B cell (primary cell): ENCODE measurements around the gene SUSD2. TPM values are rescaled to one million over a fixed set of nuclear protein-coding genes. Genes with fewer than 3 reads are reported as not detected.

ENCODE experiments used
- ATAC-seq: fragments of 200-7000 bp; cut with Tn5 transposase; one replicate; pipeline ENCODE4 v1.10.0; 2021; ENCODE audit warnings: low read depth, mild to moderate bottlenecking, moderate number of reproducible peaks, moderate library complexity
- CTCF ChIA-PET: fragments of 350-600 bp; sonication (Branson Sonifier 250); formaldehyde crosslinking; loops from one replicate; lab custom pipeline; 2021; ENCODE audit warnings: antibody characterized with exemption, inconsistent platforms; lab: Charles Lee
- POLR2A ChIA-PET: fragments of 350-600 bp; sonication (Branson Sonifier 250); formaldehyde crosslinking; loops from one replicate; lab custom pipeline; 2021; ENCODE audit warnings: antibody characterized with exemption; lab: Charles Lee
- DNase-seq: peaks from one replicate; pipeline ENCODE4 v3.0.0; 2013
- H2AFZ ChIP-seq: 2 replicates; pipeline ENCODE4 v1.6.1; 2012; ENCODE audit warnings: mild to moderate bottlenecking, low read depth, low read length; ENCODE audit not compliant: insufficient read depth, poor library complexity, severe bottlenecking
- H3K27ac ChIP-seq, 2 donors: 1 replicate in 1 of 2; 2 replicates in 1 of 2; pipeline ENCODE4 v1.5.1; 2012 to 2013; ENCODE audit warnings: low read length in 2 of 2, mild to moderate bottlenecking in 2 of 2, moderate library complexity in 1 of 2
- H3K27me3 ChIP-seq, 4 experiments: fragments of 200-600 bp in 1 of 4; sonication (generic) in 1 of 4; replicated peaks in 1 of 4; 1 replicate in 2 of 4; 2 replicates in 2 of 4; pipeline versions ENCODE4 v1.6.1 to v1.7.0; 2013 to 2016; ENCODE audit warnings: low read length in 3 of 4, mild to moderate bottlenecking in 2 of 4, mixed read lengths in 1 of 4, moderate library complexity in 1 of 4; ENCODE audit not compliant: insufficient read depth in 4 of 4, control insufficient read depth in 3 of 4; ENCODE audit errors: control extremely low read depth in 1 of 4
- H3K36me3 ChIP-seq, 2 experiments: replicated peaks in 1 of 2; 1 replicate in 1 of 2; 2 replicates in 1 of 2; pipeline versions ENCODE4 v1.6.1 to v1.7.1; 2013; ENCODE audit warnings: low read length in 1 of 2; ENCODE audit not compliant: insufficient read depth in 2 of 2, control insufficient read depth in 1 of 2; ENCODE audit errors: control extremely low read depth in 1 of 2, extremely low read depth in 1 of 2
- H3K4me1 ChIP-seq, 2 donors: fragments of 200-600 bp in 1 of 2; sonication (generic) in 1 of 2; 1 replicate in 1 of 2; 2 replicates in 1 of 2; pipeline versions ENCODE4 v1.5.1 to v1.6.1; 2013 to 2017; ENCODE audit warnings: low read length in 2 of 2; ENCODE audit not compliant: control insufficient read depth in 2 of 2, insufficient read depth in 2 of 2
- H3K4me2 ChIP-seq: replicated peaks from 2 replicates; pipeline ENCODE3; 2012; ENCODE audit warnings: mild to moderate bottlenecking, low read depth, low read length; ENCODE audit not compliant: poor library complexity, severe bottlenecking
- H3K4me3 ChIP-seq, 5 experiments: fragments of 200-600 bp in 1 of 5; sonication (generic) in 1 of 5; 1 replicate in 3 of 5; 2 replicates in 2 of 5; pipeline versions ENCODE4 v1.5.1 to v1.7.0; 2011 to 2016; ENCODE audit warnings: low read length in 4 of 5, mild to moderate bottlenecking in 4 of 5, low read depth in 2 of 5, control low read depth in 1 of 5, moderate library complexity in 1 of 5; ENCODE audit not compliant: insufficient read depth in 1 of 5; ENCODE audit errors: control extremely low read depth in 1 of 5, extremely low read depth in 1 of 5
- H3K79me2 ChIP-seq: fragments of 200-600 bp; sonication (generic); one replicate; pipeline ENCODE4 v1.6.0; 2016; ENCODE audit warnings: low read length; ENCODE audit not compliant: control insufficient read depth, insufficient read depth
- H3K9ac ChIP-seq: fragments of 200-600 bp; sonication (generic); 2 replicates; pipeline ENCODE4 v1.6.1; 2017; ENCODE audit warnings: mild to moderate bottlenecking, low read length, moderate library complexity
- H3K9me3 ChIP-seq, 3 donors: one replicate each; pipeline versions ENCODE4 v1.6.1 to v1.7.1; 2013; ENCODE audit warnings: low read length in 2 of 3; ENCODE audit not compliant: control insufficient read depth in 2 of 3, insufficient read depth in 1 of 3; ENCODE audit errors: control extremely low read depth in 1 of 3
- H4K20me1 ChIP-seq: 2 replicates; pipeline ENCODE4 v1.6.0; 2012; ENCODE audit warnings: mild to moderate bottlenecking, low read length; ENCODE audit not compliant: insufficient read depth, control insufficient read depth, poor library complexity, severe bottlenecking
- H3K27ac Mint-ChIP-seq: one replicate; pipeline ENCODE4 v1.8.0; 2021; ENCODE audit warnings: mixed read lengths
- H3K27me3 Mint-ChIP-seq: one replicate; pipeline ENCODE4 v1.8.0; 2021; ENCODE audit warnings: mixed read lengths
- H3K4me1 Mint-ChIP-seq: one replicate; pipeline ENCODE4 v1.8.0; 2021; ENCODE audit warnings: mixed read lengths
- H3K4me3 Mint-ChIP-seq: one replicate; pipeline ENCODE4 v1.8.0; 2021; ENCODE audit warnings: mixed read lengths
- H3K9me3 Mint-ChIP-seq: one replicate; pipeline ENCODE4 v1.8.0; 2022; ENCODE audit warnings: mixed read lengths; ENCODE audit not compliant: insufficient read depth
- EZH2 ChIP-seq: IDR thresholded peaks from 2 replicates; pipeline ENCODE4 v1.6.1; 2012; ENCODE audit warnings: borderline replicate concordance, low read depth, mild to moderate bottlenecking, moderate library complexity, low read length; ENCODE audit not compliant: insufficient read depth, poor library complexity, severe bottlenecking
- WGBS: methylation state at CpG from one replicate; pipeline ENCODE4 v1.1.5; 2013; ENCODE audit warnings: missing lambda C conversion rate; ENCODE audit not compliant: insufficient coverage; 5-methylcytosine and 5-hydroxymethylcytosine counted together
- intact Hi-C: fragments of 100-400 bp; cut with micrococcal nuclease; formaldehyde crosslinking; loops from one replicate; pipeline ENCODE4 v1.10.0; 2022
- polyA plus RNA-seq: library from polyadenylated mRNA; depleted of rRNA; stranded (reverse); fragments of >200 nt; gene quantifications from 2 replicates; pipeline ENCODE4 v1.2.3, GENCODE V29; 2012
- total RNA-seq, 2 donors: library from RNA; stranded (reverse); fragments of 120-200 nt in 1 of 2; gene quantifications; 1 replicate in 1 of 2; 2 replicates in 1 of 2; pipeline versions ENCODE4 v1.2.3 to v1.2.4, GENCODE V29; 2013 to 2022
- TF ChIP-seq, protein P1 (sequence below): fragments of 200-600 bp; IDR thresholded peaks from one replicate; pipeline ENCODE4 v1.8.0; 2022; ENCODE audit warnings: antibody characterized with exemption, mild to moderate bottlenecking

Gene SUSD2
- total and polyA plus RNA-seq, 2 donors (not counting 1 experiment from before 2014, with no cell fraction given), result 0.30 to 0.48 TPM

DNA sequence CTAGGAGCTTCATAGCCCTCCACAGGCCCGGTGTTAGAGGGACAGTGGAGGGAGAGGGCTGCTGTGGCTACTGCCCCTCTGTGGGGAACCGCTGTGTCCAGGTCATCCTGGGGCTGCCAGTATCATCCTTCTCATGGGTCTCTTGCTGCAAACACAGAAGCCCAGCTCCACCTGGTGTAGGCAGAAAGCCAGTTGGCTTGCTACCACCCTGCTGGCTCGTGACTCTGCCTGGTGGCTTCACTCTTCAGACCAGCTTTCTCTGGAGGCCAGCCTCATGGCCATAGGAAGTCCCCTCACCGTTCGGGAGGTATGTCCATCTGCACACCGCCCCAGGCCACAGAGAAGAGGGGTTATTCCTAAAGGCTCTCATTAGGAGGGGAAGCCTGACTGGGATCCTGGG, 19.4 kb upstream of the SUSD2 start:
- WGBS, result 97% methylated on average over 6 of the region's 6 CpGs
- H3K9ac ChIP-seq, result no peak overlapping the region
- ChIA-PET POLR2A (no interaction called here), CTCF (interaction anchor here (2.5 kb wide), 1 partner anchor 13 kb away, joined by 8 read pairs; no protein-coding TSS in a partner anchor)
- no peaks in the 10 kb centered on the region for H3K9me3 Mint-ChIP-seq
- H3K4me3 Mint-ChIP-seq, result no peak overlapping the region
- no peaks in the 10 kb centered on the region for H3K27me3 Mint-ChIP-seq
- no peaks in the 10 kb centered on the region for H3K9me3 ChIP-seq
- peaks cover 38% of the 10 kb centered on the region for H3K4me1 Mint-ChIP-seq
- H3K79me2 ChIP-seq, result peaks cover 87% of the 10 kb centered on the region
- H4K20me1 ChIP-seq, result peaks cover 86% of the 10 kb centered on the region
- peaks cover 25 to 42% of the 10 kb centered on the region in 2 donors for H3K4me1 ChIP-seq
- H3K36me3 ChIP-seq, result peaks cover 0 to 86% of the 10 kb centered on the region in 2 experiments
- no peak overlapping the region for H3K27ac Mint-ChIP-seq
- H3K27me3 ChIP-seq, result no peaks in the 10 kb centered on the region
- TF ChIP-seq, protein P1, sequence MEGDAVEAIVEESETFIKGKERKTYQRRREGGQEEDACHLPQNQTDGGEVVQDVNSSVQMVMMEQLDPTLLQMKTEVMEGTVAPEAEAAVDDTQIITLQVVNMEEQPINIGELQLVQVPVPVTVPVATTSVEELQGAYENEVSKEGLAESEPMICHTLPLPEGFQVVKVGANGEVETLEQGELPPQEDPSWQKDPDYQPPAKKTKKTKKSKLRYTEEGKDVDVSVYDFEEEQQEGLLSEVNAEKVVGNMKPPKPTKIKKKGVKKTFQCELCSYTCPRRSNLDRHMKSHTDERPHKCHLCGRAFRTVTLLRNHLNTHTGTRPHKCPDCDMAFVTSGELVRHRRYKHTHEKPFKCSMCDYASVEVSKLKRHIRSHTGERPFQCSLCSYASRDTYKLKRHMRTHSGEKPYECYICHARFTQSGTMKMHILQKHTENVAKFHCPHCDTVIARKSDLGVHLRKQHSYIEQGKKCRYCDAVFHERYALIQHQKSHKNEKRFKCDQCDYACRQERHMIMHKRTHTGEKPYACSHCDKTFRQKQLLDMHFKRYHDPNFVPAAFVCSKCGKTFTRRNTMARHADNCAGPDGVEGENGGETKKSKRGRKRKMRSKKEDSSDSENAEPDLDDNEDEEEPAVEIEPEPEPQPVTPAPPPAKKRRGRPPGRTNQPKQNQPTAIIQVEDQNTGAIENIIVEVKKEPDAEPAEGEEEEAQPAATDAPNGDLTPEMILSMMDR, result no peak
- TF ChIP-seq EZH2, result no peak
- no peak overlapping the region for H3K27ac ChIP-seq
- no peak overlapping the region for H3K4me2 ChIP-seq
- no peak overlapping the region for H2AFZ ChIP-seq
- no peak overlapping the region for H3K4me3 ChIP-seq
- no peak for DNase-seq
- intact Hi-C loops, result no loop called here
- ATAC-seq, result no peak

DNA sequence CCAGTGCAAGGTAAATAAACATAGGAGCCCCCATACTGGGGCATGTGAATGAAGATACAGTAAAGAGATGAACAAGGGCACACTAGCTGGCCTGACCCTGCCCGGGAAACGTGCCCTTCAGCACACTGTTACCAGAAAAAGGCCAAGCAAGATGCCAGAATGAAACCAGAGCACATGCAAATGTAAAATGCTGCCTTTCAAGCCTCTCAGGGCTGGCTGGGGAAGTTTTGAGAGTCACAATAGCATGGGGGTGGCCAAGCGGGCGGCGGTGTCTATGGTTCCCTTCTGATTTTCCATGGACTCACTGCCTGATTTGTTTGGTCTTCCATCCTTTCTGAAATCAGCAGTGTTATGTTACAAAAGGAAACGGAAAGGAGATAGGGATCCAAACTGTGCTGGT, 18.9 kb upstream of the SUSD2 start:
- TF ChIP-seq, protein P1, result no peak
- TF ChIP-seq EZH2, result no peak
- CTCF ChIA-PET, result interaction anchor here (2.5 kb wide), 1 partner anchor 13 kb away, joined by 8 read pairs; no protein-coding TSS in a partner anchor
- peak overlapping the region; percentile 37 for H3K27ac Mint-ChIP-seq

More for the DNA sequence above, 18.9 kb upstream of the SUSD2 start:
- Histone ChIP-seq H2AFZ (no peak overlapping the region), H4K20me1 (peaks cover 86% of the 10 kb centered on the region), H3K9me3 (no peaks in the 10 kb centered on the region), H3K27me3 (no peaks in the 10 kb centered on the region), H3K27ac (no peak overlapping the region), H3K79me2 (peaks cover 87% of the 10 kb centered on the region), H3K36me3 (peaks cover 0 to 91% of the 10 kb centered on the region in 2 experiments), H3K4me1 (peaks cover 21 to 37% of the 10 kb centered on the region in 2 donors), H3K9ac (no peak overlapping the region), H3K4me2 (no peak overlapping the region), H3K4me3 (no peak overlapping the region)
- intact Hi-C loops, result no loop called here
- H3K4me1 Mint-ChIP-seq, result peaks cover 33% of the 10 kb centered on the region
- no peaks in the 10 kb centered on the region for H3K27me3 Mint-ChIP-seq
- DNase-seq (no peak), ATAC-seq (no peak)
- WGBS, result 87% methylated on average over 6 of the region's 6 CpGs
- POLR2A ChIA-PET, result no interaction called here
- H3K4me3 Mint-ChIP-seq, result no peak overlapping the region
- no peaks in the 10 kb centered on the region for H3K9me3 Mint-ChIP-seq
